GM20000 (cell line): ENCODE measurements around the gene PCARE.

Experiments used
- DNase-seq: peaks from one replicate; pipeline ENCODE4 v3.0.0; 2012; ENCODE audit warnings: low spot score
- CTCF ChIP-seq: IDR thresholded peaks from 2 replicates; pipeline ENCODE4 v1.5.1; 2012; ENCODE audit warnings: mild to moderate bottlenecking, control low read depth; ENCODE audit errors: extremely low read depth, missing control alignments

PCARE gene

GRCh38 chr2:29039718-29040480, 34.4 kb downstream of the PCARE start:
- no peak for TF ChIP-seq CTCF
- DNase-seq, result peak; percentile 42

- no peak for DNase-seq
- TF ChIP-seq CTCF, result no peak
Measured at GRCh38 chr2:29035016-29035745, 39.1 kb downstream of the PCARE start.

- no peak for DNase-seq
- no peak for TF ChIP-seq CTCF
Measured at GRCh38 chr2:29033656-29034055, 40.7 kb downstream of the PCARE start.

GRCh38 chr2:29033172-29033571, 41.2 kb downstream of the PCARE start:
- TF ChIP-seq CTCF, result no peak
- no peak for DNase-seq

- no peak for TF ChIP-seq CTCF
- DNase-seq, result no peak
Measured at GRCh38 chr2:29032189-29032588, 42.1 kb downstream of the PCARE start.

GRCh38 chr2:29031046-29031445, 43.3 kb downstream of the PCARE start:
- TF ChIP-seq CTCF, result no peak
- DNase-seq, result no peak

- no peak for TF ChIP-seq CTCF
- DNase-seq, result no peak
Measured at GRCh38 chr2:29025711-29026110, 48.6 kb downstream of the PCARE start.
